ENCODE results near the gene METTL2B.
"Not testable (repeated sequence)": the region's sequence is repeated elsewhere in the genome, so short reads cannot be mapped to it uniquely, and the experiment has no call there.

METTL2B gene

GRCh38 chr7:128454808-128455542 lies 21.6 kb upstream of the METTL2B start:
- DNase-seq (ENCODE audit: low read depth, low spot score): no peak

GRCh38 chr7:128455543-128456254 lies 20.8 kb upstream of the METTL2B start, which contains the start of gene HILPDA:
TSS of gene HILPDA (plus strand) at chr7:128455878. CDS start at chr7:128457269, 1,391 bp downstream.
- peak; percentile 85 for DNase-seq (ENCODE audit: low read depth, low spot score)

- DNase-seq (ENCODE audit: low read depth, low spot score): no peak
Observed at GRCh38 chr7:128456255-128456725, 20.3 kb upstream of the METTL2B start.

- DNase-seq (ENCODE audit: low read depth, low spot score): not testable (repeated sequence)
Observed at GRCh38 chr7:128457385-128457784, 19.2 kb upstream of the METTL2B start.

- no peak for DNase-seq (ENCODE audit: low read depth, low spot score)
Observed at GRCh38 chr7:128458956-128459355, 17.6 kb upstream of the METTL2B start.

- DNase-seq (ENCODE audit: low read depth, low spot score): peak; percentile 42
Observed at GRCh38 chr7:128459394-128459878, 17.1 kb upstream of the METTL2B start.

- no peak for DNase-seq (ENCODE audit: low read depth, low spot score)
Observed at GRCh38 chr7:128462460-128462859, 14.1 kb upstream of the METTL2B start.

GRCh38 chr7:128463345-128463744 lies 13.2 kb upstream of the METTL2B start:
- DNase-seq (ENCODE audit: low read depth, low spot score): not testable (repeated sequence)

GRCh38 chr7:128463933-128464332 lies 12.6 kb upstream of the METTL2B start:
- not testable (repeated sequence) for DNase-seq (ENCODE audit: low read depth, low spot score)

- not testable (repeated sequence) for DNase-seq (ENCODE audit: low read depth, low spot score)
Observed at GRCh38 chr7:128466871-128467270, 9.7 kb upstream of the METTL2B start.

- not testable (repeated sequence) for DNase-seq (ENCODE audit: low read depth, low spot score)
Observed at GRCh38 chr7:128477336-128477690, 765 bp downstream of the METTL2B start.

- DNase-seq (ENCODE audit: low read depth, low spot score): not testable (repeated sequence)
Observed at GRCh38 chr7:128479082-128479481, 2.5 kb downstream of the METTL2B start.

- not testable (repeated sequence) for DNase-seq (ENCODE audit: low read depth, low spot score)
Observed at GRCh38 chr7:128488134-128488533, 11.6 kb downstream of the METTL2B start.

- DNase-seq (ENCODE audit: low read depth, low spot score): no peak
Observed at GRCh38 chr7:128497405-128497804, 20.9 kb downstream of the METTL2B start.

GRCh38 chr7:128505416-128505815 lies 28.9 kb downstream of the METTL2B start:
- not testable (repeated sequence) for DNase-seq (ENCODE audit: low read depth, low spot score)

- DNase-seq (ENCODE audit: low read depth, low spot score): not testable (repeated sequence)
Observed at GRCh38 chr7:128506819-128507218, 30.3 kb downstream of the METTL2B start.

- DNase-seq (ENCODE audit: low read depth, low spot score): not testable (repeated sequence)
Observed at GRCh38 chr7:128507321-128507993, 30.9 kb downstream of the METTL2B start.

GRCh38 chr7:128511692-128512091 lies 35.1 kb downstream of the METTL2B start:
- not testable (repeated sequence) for DNase-seq (ENCODE audit: low read depth, low spot score)

GRCh38 chr7:128515232-128515631 lies 38.7 kb downstream of the METTL2B start:
- not testable (repeated sequence) for DNase-seq (ENCODE audit: low read depth, low spot score)

GRCh38 chr7:128517023-128517422 lies 40.5 kb downstream of the METTL2B start:
- not testable (repeated sequence) for DNase-seq (ENCODE audit: low read depth, low spot score)

- DNase-seq (ENCODE audit: low read depth, low spot score): peak; percentile 48
Observed at GRCh38 chr7:128523226-128523931, 46.8 kb downstream of the METTL2B start.

All from activated naive CD8-positive, alpha-beta T cell treated with anti-CD3 and anti-CD28 coated beads, Interleukin-2, amount 50 U/mL, for 16 hours (primary cell).